Muscle of arm (tissue), 12 donors: ENCODE measurements around the gene ANKRD1. TPM values are rescaled to one million over a fixed set of nuclear protein-coding genes. Genes with fewer than 3 reads are reported as not detected.

Source experiments
- DNase-seq: peaks from one replicate; pipeline ENCODE4 v3.0.0-alpha.2; 2013
- polyA plus RNA-seq, 12 donors: library from polyadenylated mRNA; unstranded; fragments of 120-200 nt; gene quantifications; one replicate each; pipeline ENCODE4 v1.2.1, GENCODE V29; 2013; ENCODE audit not compliant: insufficient read length in 12 of 12

Gene ANKRD1
- polyA plus RNA-seq, 12 donors = 16.3 to 224 (median 50.4) TPM

DNA sequence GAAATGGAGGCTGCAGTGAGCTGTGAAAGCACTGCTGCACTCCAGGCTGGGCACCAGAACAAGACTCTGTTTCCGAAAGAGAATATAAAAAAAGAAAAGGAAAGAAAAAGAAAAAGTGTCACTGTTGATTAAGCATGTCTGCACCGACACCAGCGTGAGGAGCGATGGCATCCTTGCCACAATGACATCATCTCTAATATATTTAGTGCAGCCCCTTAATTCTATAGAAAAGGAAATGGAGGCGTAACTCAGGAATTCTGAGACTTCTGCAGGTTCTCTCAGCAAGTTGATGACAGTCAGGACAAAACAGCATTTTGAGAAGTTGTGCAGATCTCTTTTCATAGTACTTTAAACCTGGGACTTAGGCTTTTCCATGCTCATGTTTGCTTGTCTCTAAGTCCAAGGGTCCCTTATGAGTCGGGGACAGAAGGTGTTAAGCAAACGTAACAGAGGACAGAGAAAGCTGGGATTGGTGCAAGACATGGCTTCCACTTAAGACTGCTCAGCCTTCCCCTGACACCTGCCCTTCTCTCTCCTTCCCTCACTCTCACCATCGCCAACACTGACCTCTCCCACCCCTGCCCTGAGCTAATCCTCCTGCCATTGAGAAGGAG, 16.9 kb upstream of the ANKRD1 start:
- no peak for DNase-seq

- no peak for DNase-seq
Measured at GRCh38 chr10:90936276-90936659, 15.4 kb upstream of the ANKRD1 start.

- no peak for DNase-seq
Measured at GRCh38 chr10:90935581-90936275, 14.8 kb upstream of the ANKRD1 start.

DNA sequence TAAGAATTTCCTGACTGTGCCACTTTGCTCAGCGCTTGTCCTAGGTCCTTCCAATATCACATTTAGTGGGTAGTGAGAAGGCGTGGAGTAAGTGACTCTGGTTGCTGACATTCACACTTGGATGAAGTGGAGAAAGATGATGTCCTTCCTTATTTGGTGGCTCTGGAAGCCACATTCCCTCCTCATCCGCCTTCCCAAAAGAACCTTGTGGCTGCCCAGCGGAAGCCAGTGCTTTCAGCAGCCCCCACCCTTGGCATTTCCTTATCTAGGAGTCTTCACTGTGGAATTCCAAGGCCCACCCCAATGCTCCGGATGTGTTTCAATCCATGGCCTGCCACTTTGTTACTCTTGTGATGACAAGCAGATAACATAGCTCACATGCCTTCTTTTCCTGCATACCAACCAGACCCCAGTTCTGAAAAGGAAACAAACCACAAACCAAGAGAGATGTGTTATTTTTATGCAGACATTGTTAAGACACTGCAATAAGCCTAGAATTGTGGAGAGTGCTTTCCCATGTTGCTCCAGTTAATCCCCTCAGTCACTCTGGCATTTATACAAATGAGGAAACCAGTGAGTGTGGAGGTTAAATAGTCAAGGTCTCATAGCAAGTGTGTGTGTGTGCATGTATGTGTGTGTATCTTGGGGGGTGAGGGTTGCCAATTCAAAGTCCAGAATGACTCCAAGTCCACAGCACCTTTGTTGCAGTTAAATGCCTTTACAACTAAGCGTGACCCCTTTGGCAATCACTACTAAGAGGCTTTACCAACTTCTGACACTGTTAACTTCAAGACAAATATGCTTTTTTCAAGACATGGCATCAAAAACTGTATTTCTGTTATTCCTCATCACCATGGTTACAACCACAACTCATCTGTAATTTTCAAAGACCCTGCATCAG, 10.3 kb upstream of the ANKRD1 start:
- DNase-seq = no peak

DNA sequence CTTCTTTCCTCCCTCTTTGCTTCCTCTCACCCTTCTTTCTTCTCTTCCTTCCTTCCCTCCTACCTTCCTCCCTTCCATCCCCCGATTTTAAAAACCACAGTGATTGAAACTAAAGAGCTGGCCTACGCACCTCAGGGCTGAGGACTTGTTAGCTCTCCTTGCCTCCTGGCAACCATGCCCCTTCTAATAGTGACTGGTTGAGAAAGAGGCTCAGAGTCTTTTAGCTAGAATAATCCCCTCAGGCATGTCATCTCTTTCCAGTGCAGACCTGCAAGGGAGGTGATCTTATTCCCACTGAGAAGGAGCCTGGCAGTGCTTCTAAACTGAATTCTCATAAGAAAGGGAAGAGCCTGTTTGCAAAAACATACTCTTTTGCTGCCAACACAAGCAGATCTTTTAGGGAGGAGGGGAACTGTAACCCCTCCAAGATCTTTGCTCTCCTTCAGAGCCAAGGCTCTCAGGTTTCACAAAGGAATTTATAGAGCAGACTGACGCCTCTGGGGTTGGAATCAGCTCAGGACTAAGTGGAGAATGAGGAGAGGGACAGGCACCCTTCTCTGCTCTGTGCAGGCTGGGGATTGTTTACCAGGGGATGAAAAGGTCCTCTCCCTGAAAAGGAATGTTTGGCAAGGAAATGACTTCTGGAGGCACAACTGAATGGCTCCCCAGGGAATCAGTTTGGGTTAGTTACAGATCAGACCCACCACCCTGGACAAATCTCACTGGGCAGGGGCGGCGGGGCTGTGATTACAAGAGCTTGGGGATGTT, 9.4 kb upstream of the ANKRD1 start:
- DNase-seq = peak; percentile 53

- DNase-seq = no peak
Measured at GRCh38 chr10:90929179-90929578, 8.3 kb upstream of the ANKRD1 start.

- DNase-seq = no peak
Measured at GRCh38 chr10:90927293-90927692, 6.4 kb upstream of the ANKRD1 start.

DNA sequence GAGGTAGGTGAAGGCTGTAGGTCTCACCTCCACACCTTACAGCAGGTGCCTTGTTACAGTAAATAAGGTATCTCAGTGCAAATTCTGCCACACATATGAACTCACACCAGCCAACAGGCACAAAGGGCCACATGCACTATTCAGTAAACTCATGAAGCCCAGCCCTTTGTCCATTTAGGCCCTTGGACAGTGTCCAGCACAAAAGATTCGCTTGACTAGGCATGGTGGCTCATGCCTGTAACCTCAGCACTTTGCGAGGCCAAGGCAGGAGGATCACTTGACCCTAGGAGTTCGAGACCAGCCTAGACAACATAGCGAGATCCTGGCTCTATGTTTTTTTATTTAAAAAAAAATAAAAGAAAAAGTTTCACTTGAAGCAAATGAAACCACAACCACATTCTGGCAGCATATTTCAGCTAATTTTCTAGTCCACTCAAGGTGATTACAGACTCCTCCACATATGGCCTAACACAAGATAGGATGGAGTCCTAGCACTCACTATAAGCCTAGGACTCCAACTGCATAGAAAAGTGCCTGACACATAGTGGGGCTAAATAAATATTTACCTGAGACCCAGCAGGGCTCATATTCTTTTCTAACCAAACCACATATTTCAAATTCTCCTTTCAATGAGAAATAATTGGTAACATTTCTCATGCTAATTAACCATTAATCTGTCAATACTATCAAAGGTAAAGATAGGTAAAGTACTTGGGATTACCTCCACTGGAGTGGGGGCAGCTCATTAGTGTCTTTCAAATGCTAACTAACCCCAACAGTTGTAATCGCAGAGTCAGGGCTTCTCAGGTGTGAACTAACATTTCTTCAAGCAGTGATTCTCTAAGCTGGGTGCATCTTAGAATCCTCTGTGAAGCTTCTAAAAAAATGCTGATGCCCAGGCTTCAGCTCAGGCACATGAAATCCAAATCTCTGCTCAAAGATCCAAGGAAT, 4.5 kb upstream of the ANKRD1 start:
- DNase-seq = no peak

DNA sequence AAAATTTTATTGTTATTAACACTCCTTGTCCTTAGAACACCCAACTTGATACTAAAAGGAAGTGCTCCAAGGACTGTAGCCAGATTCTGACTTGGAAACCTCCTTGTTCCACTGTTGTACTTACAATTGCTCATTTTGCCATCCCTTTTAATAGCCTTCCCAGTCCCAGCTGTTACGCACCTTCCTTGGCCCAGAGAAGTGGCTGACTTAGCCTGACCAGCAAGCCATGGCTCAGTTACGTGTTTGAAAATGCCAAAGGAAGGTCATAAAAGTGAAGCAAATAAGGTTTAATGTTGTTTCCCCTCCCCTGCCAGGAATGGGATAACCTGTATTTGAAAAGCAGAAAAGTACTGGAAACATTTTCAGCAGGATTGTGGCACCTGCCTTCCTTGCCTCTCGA, 3.7 kb upstream of the ANKRD1 start:
- DNase-seq = no peak

DNA sequence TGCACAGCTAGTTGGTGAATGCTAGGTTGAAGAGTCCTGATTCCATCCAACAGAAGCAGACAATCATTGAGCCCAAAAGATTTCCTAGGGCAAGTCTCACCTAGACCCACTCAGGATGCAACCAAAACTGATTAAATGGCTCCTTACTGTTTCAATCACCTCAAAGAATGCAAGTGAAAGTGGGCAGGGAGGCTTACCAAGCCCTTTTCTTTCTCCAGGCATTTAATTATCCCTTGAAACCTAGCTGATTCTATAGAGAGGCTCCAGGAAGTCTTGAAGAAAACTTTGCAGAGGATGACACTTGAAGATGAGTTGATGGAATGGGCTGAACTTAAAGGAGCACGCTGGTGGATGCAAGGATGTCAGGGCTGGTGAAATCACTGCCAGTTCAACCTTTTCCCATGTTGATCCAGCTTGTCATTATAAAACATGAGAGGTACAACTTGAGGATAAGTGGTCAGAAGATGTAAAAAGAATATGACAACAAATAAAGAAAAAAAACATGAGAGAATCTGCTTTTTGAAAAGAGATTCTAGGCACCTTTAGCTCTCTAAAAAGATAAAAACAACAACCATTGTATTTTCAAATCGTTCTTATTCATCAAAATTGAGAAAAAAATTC, 2.3 kb upstream of the ANKRD1 start:
- no peak for DNase-seq

DNA sequence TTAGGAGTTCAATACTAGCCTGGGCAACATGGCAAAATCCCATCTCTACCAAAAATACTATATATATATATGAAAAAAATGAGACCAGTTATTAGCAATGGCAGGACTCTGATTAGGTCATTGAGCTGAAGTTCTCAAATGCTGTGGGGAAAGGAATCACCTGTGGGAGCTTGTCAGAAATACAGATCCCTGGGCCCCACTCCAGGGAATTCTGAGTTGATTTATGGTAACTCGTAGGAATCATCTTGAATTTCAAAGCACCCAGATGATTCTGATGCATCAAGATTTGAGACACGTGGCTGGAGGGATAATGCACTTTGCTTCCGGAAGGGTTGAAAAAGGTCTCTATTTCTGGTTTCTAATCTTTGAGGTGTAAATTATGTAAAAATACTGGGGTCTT, 1.0 kb upstream of the ANKRD1 start:
- DNase-seq = no peak

DNA sequence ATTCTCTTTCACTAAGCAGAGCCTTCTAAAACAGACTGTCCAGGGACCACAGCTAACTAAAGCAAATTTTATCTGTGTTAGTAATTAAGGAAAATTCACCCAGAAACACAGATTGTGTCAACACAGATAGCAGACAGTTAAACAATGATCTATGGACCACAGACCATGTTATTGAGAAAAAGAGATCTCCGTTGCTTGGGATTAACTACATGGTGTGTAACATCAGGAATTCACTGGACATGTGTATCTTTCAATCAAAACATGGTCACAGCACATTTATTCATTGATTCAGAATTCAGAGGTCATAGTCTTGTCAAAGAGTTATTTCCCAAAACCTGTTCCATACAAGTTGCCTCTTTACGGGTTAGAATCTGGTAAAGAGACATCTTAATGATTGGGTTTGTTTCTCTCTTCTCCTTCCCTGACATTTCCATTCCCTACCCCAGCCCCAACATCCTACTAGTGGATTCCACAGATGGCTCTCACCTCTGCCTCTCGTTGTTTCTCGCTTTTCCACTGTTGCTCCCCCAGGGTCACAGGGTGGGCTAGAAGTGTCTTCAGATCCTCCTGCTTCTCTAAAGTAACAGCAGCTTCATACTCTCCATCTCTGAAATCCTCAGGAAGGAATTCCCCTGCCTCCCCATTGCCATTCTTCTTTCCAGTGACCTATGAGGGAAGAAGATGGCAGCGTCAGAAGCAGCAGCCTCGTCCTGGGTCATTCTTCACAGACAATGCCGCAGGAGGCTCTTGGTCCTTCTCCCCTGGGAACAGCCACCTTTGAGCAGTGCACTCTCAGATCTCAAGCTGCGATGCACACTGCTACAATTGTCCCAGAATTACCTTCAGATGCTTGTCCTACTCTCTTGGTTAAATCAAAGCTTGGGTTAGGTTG, 958 bp downstream of the ANKRD1 start:
- DNase-seq = no peak

GRCh38 chr10:90917968-90918318, 2.9 kb downstream of the ANKRD1 start:
- no peak for DNase-seq

DNA sequence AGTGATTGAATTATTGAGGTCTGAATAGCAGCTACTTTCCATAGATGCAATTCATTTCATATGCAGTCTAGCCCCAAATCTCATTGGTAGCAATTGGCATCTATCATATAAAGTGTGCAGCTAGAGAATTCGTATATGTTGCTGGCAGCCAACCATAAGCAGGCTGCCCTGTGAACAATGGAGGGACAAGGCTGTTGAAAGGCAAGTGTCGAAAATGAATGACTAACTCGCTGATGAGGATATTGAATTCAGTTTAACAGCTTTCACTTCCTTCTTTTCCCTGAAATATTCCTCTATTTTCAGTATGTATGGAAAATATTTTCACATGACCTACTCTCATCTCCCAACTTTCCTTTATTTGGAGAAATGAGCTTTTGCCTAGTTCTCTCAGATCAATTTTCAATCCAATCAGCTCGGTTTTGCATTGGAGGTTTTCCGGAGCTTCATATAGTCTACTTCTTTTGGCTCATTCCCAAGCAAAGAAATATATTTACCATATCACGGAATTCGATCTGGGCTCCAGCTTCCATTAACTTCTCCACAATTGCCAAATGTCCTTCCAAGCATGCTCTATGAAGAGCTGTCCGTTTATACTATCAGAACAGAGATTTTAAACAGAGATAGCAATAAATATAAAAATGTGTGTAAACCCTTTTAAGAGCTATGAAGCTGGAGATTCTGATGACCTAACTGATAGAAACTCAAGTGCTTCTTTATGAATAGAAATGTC, 3.5 kb downstream of the ANKRD1 start:
- no peak for DNase-seq

DNA sequence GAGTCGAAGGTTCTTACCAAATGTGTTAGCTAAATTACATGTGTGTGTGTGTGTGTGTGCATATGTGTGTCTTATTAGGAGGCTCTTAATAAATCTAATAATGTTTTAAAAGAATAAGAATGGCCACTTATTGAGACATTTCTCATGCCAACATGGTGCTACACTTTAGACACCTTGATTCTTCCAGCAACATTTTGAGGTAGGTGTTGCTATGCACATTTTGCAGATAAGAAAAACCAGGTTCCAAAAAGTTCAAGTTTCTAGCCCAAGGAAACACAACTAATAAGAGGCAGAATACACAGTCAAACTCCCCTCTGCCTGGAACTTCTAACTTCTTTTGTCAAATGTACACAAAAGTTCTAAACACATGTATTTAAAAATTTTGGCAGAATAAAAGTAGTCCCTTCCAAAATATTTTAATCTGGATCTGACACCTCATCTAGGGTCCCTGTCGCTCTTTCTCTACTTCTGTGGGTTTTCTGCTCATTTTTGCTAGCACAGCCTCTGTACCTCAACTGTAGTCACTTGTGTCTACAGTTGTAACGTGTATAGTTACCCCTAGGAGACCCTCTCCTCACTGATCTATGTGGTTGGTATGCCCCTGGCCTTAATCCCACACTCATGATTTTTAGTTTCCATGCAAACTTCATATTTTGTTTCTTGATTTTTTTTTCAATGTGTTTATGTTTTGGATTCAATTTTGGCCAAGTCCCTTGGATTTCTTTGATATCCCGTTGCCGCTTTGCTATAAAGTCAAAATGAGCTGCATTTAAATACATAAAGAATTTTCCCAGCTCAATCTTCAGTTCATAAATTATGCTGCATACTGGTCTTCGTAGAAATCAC, 4.3 kb downstream of the ANKRD1 start:
- DNase-seq = no peak

DNA sequence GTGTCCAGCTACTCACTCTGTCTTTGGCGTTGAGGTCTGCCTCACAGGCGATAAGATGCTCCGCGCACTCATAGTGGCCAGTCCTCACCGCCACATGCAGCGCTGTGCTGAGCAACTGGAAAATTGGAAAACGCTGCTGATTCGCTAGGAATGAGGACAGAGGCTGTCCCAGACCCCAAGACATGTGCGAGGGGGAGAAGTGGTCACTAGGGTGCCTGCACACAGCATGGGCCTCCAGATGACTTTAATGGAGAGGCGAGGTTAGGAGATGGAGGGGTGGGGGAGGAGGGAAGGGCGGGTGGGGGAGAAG, 5.2 kb downstream of the ANKRD1 start:
- no peak for DNase-seq

- no peak for DNase-seq
Measured at GRCh38 chr10:90914992-90915765, 5.7 kb downstream of the ANKRD1 start.
